ENCODE results near the gene IPCEF1. TPM values are rescaled to one million over a fixed set of nuclear protein-coding genes. Genes with fewer than 3 reads are reported as not detected.

The IPCEF1 gene
- total and polyA plus RNA-seq, 5 donors = 0.07 to 1.8 (median 1.1) TPM

DNA sequence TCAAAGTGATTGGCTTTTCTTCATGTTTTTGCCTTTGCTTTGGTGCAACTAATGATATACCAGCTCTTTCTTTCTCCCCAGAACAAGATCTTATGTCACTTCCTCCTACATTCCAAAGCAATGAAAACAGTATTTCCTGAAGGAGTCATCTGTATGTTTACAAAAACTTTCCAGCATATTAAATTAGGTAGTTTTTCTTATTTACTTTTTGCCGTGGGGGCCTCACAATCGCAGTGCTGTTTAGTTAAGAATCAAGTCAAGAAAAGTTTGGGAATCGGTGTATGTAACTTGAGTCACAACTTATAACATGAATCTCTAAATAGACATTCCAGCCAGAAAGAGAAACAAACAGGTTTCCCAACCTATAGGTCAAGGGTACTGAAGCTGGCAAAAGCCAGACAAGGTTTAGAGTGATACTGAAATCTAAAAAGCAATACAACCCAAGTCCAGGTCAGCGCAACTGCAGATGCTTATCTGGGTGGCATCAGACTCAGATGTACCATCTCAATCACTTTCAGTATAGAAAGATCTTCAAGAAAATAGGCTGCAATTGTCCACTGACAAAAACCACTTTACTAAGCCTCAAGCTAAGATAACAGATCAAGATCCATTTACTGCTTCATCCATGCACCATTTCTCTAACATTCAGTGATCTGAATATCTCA, 63.6 kb downstream of the IPCEF1 start:
- WGBS = 72% methylated on average over 4 of the region's 4 CpGs
- ATAC-seq = no peak
- Histone ChIP-seq H3K27me3 (ENCODE audit: control insufficient read depth, insufficient read depth) (no peaks in the 10 kb centered on the region), H3K4me3 (ENCODE audit: low read length) (no peak overlapping the region), H3K27ac (ENCODE audit: low read length) (no peak overlapping the region), H3K9me3 (ENCODE audit: control insufficient read depth, low read length) (no peaks in the 10 kb centered on the region), H3K4me1 (ENCODE audit: control insufficient read depth, insufficient read depth, low read length) (peaks cover 3% of the 10 kb centered on the region)
- intact Hi-C loops (cut with DNase I) = no loop called here
- no peak for DNase-seq

DNA sequence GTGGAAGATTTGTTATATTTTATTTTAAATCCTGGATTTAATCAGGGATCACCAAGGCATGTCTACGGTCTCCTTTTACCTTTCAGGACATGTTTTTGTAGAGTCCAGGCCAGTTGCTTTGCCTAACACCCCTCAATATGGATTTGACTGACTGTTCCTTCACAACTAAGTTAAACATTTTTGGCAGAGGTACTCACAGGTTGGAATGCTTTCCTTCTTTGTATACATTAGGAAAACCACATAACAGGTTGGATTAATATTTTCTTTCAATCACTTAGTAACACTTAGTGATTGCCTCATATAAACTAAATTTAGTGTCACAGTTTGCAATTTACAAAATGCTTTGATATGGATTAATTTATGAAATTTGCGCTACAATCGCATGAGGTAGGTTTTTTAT, 64.5 kb downstream of the IPCEF1 start:
- WGBS = 82% methylated on average over 3 of the region's 3 CpGs
- H3K27ac ChIP-seq (ENCODE audit: low read length) = no peak overlapping the region
- DNase-seq = no peak
- intact Hi-C loops (cut with DNase I) = no loop called here
- H3K9me3 ChIP-seq (ENCODE audit: control insufficient read depth, low read length) = no peaks in the 10 kb centered on the region
- no peaks in the 10 kb centered on the region for H3K27me3 ChIP-seq (ENCODE audit: control insufficient read depth, insufficient read depth)
- no peak overlapping the region for H3K4me3 ChIP-seq (ENCODE audit: low read length)
- ATAC-seq = no peak
- H3K4me1 ChIP-seq (ENCODE audit: control insufficient read depth, insufficient read depth, low read length) = peaks cover 1% of the 10 kb centered on the region

DNA sequence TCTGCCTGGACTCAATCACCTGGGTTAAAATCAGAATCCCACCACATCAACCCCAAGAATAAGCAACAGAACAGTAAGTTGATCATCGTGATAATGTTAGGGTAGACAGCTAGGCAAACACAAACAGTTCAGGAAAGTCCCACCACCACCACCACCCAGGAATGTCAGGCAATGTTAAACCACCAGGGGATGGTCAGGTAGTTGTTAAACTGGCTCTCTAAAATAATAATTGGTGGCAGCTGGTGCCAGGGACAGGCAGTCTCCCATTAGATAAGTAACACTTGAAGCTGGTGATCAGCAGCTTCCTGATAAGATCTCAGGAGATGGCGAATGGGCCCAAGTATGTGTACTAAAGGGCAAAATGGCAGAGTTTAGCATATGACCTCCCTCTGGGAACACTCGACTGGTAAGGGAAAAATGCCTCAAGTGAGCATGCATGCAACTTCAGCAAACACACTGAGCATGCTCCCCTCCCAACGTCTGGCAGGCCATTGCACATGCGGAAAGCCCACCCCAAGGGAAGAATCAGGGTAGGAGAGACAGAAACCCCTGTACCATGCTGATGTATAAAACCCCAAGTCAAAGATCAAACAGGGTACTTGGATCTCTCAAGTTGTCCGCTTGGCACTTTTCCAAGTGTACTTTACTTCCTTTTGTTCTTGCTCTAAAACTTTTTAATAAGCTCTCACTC, 66.6 kb downstream of the IPCEF1 start:
- DNase-seq (no peak), ATAC-seq (no peak)
- intact Hi-C loops (cut with DNase I) = no loop called here
- no peaks in the 10 kb centered on the region for H3K4me1 ChIP-seq (ENCODE audit: control insufficient read depth, insufficient read depth, low read length)
- no peak overlapping the region for H3K27ac ChIP-seq (ENCODE audit: low read length)
- WGBS = 90% methylated on average over 6 of the region's 6 CpGs
- H3K4me3 ChIP-seq (ENCODE audit: low read length) = no peak overlapping the region
- no peaks in the 10 kb centered on the region for H3K27me3 ChIP-seq (ENCODE audit: control insufficient read depth, insufficient read depth)
- H3K9me3 ChIP-seq (ENCODE audit: control insufficient read depth, low read length) = no peaks in the 10 kb centered on the region

DNA sequence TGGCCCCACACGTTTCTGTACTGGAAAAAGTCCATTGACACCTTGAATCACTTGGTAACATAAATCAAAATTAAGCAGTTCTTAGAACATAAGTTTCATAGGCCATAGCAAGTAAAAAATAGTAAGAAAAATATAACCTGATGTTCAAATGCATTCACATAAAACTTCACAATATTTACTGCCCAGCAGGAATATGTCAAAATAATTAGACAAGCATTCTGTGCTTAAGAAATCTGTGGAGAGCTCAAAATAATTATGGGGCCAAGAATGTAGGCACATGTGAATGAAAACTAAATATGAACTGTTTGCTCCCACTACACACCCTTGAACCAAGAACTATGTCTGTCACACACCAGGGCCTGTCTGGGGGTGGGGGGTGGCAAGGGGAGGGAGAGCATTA, 70.8 kb downstream of the IPCEF1 start:
- Histone ChIP-seq H3K27ac (ENCODE audit: low read length) (no peak overlapping the region), H3K9me3 (ENCODE audit: control insufficient read depth, low read length) (no peaks in the 10 kb centered on the region), H3K4me1 (ENCODE audit: control insufficient read depth, insufficient read depth, low read length) (no peaks in the 10 kb centered on the region), H3K4me3 (ENCODE audit: low read length) (no peak overlapping the region), H3K27me3 (ENCODE audit: control insufficient read depth, insufficient read depth) (no peaks in the 10 kb centered on the region)
- intact Hi-C loops (cut with DNase I) = no loop called here
- ATAC-seq (no peak), DNase-seq (no peak)
- WGBS = 45% methylated on average over 1 of the region's 1 CpG

DNA sequence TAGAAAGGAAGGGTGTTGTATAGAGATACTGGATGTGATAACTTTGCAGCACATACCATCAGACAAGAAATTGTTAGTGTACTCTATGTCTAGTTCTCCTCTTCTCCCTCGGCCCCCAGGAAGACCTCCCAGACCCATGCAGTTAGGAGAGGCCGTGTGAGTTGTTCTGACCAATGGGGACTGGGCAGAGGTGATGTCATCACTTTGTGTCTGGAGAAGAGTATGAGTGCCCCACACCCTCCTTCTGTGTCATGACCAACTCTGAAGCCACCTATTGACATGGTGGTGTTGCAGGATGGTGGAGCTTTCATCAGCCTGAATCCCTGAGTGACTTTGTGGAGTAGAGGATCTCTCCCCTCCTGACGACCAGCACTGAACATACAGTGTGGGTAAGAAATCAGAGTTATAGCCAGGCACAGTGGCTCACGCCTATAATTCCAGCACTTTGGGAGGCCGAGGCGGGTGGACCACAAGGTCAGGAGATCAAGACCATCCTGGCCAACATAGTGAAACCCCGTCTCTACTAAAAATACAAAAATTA, 72.2 kb downstream of the IPCEF1 start:
- Histone ChIP-seq H3K4me3 (ENCODE audit: low read length) (no peak overlapping the region), H3K27me3 (ENCODE audit: control insufficient read depth, insufficient read depth) (no peaks in the 10 kb centered on the region), H3K9me3 (ENCODE audit: control insufficient read depth, low read length) (no peaks in the 10 kb centered on the region), H3K4me1 (ENCODE audit: control insufficient read depth, insufficient read depth, low read length) (no peaks in the 10 kb centered on the region), H3K27ac (ENCODE audit: low read length) (no peak overlapping the region)
- no peak for ATAC-seq
- 96% methylated on average over 7 of the region's 7 CpGs for WGBS
- intact Hi-C loops (cut with DNase I) = no loop called here
- no peak for DNase-seq

- no peak for ATAC-seq
- Histone ChIP-seq H3K27ac (ENCODE audit: low read length) (no peak overlapping the region), H3K9me3 (ENCODE audit: control insufficient read depth, low read length) (no peaks in the 10 kb centered on the region), H3K4me3 (ENCODE audit: low read length) (no peak overlapping the region), H3K4me1 (ENCODE audit: control insufficient read depth, insufficient read depth, low read length) (no peaks in the 10 kb centered on the region), H3K27me3 (ENCODE audit: control insufficient read depth, insufficient read depth) (no peaks in the 10 kb centered on the region)
- intact Hi-C loops (cut with DNase I) = no loop called here
- no peak for DNase-seq
- WGBS = 72% methylated on average over 2 of the region's 2 CpGs
Measured at GRCh38 chr6:154280521-154280920, 76.1 kb downstream of the IPCEF1 start.

- no peak overlapping the region for H3K4me3 ChIP-seq (ENCODE audit: low read length)
- intact Hi-C loops (cut with DNase I) = loop anchor here (5.0 to 10.0 kb wide), 2 partner anchors 120 to 123 kb away; no protein-coding TSS in a partner anchor
- 61% methylated on average over 7 of the region's 7 CpGs for WGBS
- DNase-seq = no peak
- no peaks in the 10 kb centered on the region for H3K27me3 ChIP-seq (ENCODE audit: control insufficient read depth, insufficient read depth)
- no peak for ATAC-seq
- H3K9me3 ChIP-seq (ENCODE audit: control insufficient read depth, low read length) = no peaks in the 10 kb centered on the region
- H3K4me1 ChIP-seq (ENCODE audit: control insufficient read depth, insufficient read depth, low read length) = no peaks in the 10 kb centered on the region
- H3K27ac ChIP-seq (ENCODE audit: low read length) = no peak overlapping the region
Measured at GRCh38 chr6:154277629-154278017, 79.0 kb downstream of the IPCEF1 start.

GRCh38 chr6:154276810-154277628, 79.6 kb downstream of the IPCEF1 start:
- WGBS = 39% methylated on average over 11 of the region's 11 CpGs
- intact Hi-C loops (cut with DNase I) = loop anchor here (5.0 to 10.0 kb wide), 2 partner anchors 120 to 122 kb away; no protein-coding TSS in a partner anchor
- H3K27ac ChIP-seq (ENCODE audit: low read length) = no peak overlapping the region
- DNase-seq (no peak), ATAC-seq (no peak)
- H3K4me1 ChIP-seq (ENCODE audit: control insufficient read depth, insufficient read depth, low read length) = no peaks in the 10 kb centered on the region
- no peaks in the 10 kb centered on the region for H3K9me3 ChIP-seq (ENCODE audit: control insufficient read depth, low read length)
- no peaks in the 10 kb centered on the region for H3K27me3 ChIP-seq (ENCODE audit: control insufficient read depth, insufficient read depth)
- no peak overlapping the region for H3K4me3 ChIP-seq (ENCODE audit: low read length)

GRCh38 chr6:154274168-154274567, 82.4 kb downstream of the IPCEF1 start:
- WGBS = 75% methylated on average over 2 of the region's 2 CpGs
- no peak for ATAC-seq
- intact Hi-C loops (cut with DNase I) = loop anchor here in 1 of 4 donors (10.0 kb wide), 1 partner anchor 119 kb away; no protein-coding TSS in a partner anchor

DNA sequence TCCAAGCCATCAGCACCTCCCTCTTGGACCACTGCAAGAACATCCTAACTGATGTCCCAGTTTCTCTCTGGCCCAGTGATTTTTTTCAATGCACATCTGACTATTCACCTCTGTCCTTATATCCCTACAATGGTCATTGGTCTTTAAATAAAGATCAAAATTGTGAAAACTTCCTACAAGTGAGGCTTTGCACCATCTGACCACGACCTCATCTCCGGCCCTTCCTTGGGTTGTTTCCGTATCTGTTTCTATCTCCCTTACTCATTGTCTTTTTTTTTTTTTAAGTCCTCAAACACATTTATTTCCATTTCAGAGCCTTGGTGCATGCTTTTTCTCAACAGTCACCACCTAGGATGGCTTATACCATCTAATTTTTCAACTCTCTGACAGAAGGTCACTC, 88.1 kb downstream of the IPCEF1 start:
- WGBS = 74% methylated on average over 3 of the region's 3 CpGs
- ATAC-seq = no peak
- H3K27ac ChIP-seq (ENCODE audit: low read length) = no peak overlapping the region
- H3K27me3 ChIP-seq (ENCODE audit: control insufficient read depth, insufficient read depth) = no peaks in the 10 kb centered on the region
- intact Hi-C loops (cut with DNase I) = no loop called here
- no peak overlapping the region for H3K4me3 ChIP-seq (ENCODE audit: low read length)
- H3K9me3 ChIP-seq (ENCODE audit: control insufficient read depth, low read length) = no peaks in the 10 kb centered on the region
- no peak for DNase-seq
- H3K4me1 ChIP-seq (ENCODE audit: control insufficient read depth, insufficient read depth, low read length) = no peaks in the 10 kb centered on the region

More at GRCh38 chr6:154274168-154274567, 82.4 kb downstream of the IPCEF1 start:
- DNase-seq = no peak
- Histone ChIP-seq H3K4me1 (ENCODE audit: control insufficient read depth, insufficient read depth, low read length) (no peaks in the 10 kb centered on the region), H3K27ac (ENCODE audit: low read length) (no peak overlapping the region), H3K4me3 (ENCODE audit: low read length) (no peak overlapping the region), H3K9me3 (ENCODE audit: control insufficient read depth, low read length) (no peaks in the 10 kb centered on the region), H3K27me3 (ENCODE audit: control insufficient read depth, insufficient read depth) (no peaks in the 10 kb centered on the region)
